GM04504 (cell line): ENCODE measurements around the gene HBE1.
"Not testable (repeated sequence)": the region's sequence is repeated elsewhere in the genome, so short reads cannot be mapped to it uniquely, and the experiment has no call there.

Experiments used
- DNase-seq: peaks from one replicate; pipeline ENCODE4 v3.0.0-alpha.2; 2012; ENCODE audit warnings: low read depth

HBE1 gene

DNA sequence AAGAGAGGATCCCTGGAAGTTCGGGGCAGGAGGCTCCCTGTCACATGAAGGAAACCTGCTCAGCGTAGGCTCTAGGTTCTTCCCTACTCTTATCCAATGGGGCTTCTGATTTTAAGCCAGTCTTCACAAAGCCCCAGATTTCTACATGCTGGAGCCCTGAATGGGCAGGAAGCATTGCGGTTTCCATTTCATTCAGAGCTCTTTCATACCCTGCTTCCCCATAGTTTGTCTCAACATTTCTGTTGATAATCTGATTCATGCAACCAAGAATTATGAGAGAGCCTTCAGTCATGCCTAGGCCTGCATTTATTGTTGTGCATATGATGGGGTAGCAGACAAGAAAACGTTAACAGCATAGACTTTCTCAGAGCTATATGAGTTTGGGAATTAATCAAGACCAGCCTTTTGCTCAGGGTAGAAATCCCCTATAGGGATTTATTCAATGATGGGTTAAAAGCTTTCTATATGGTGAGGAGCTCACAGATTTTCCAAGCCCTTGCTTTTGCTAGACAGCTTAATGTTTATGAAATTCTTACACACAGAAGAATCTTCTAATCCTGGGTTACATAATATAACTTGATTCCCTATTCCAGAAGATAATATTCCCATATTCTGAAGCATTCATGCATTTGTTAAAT, 16.1 kb upstream of the HBE1 start:
- no peak for DNase-seq

DNA sequence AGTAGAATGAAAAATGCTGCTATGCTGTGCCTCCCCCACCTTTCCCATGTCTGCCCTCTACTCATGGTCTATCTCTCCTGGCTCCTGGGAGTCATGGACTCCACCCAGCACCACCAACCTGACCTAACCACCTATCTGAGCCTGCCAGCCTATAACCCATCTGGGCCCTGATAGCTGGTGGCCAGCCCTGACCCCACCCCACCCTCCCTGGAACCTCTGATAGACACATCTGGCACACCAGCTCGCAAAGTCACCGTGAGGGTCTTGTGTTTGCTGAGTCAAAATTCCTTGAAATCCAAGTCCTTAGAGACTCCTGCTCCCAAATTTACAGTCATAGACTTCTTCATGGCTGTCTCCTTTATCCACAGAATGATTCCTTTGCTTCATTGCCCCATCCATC, 14.9 kb upstream of the HBE1 start:
- no peak for DNase-seq

GRCh38 chr11:5283882-5284281, 14.1 kb upstream of the HBE1 start:
- DNase-seq = no peak

GRCh38 chr11:5283086-5283485, 13.3 kb upstream of the HBE1 start:
- no peak for DNase-seq

- DNase-seq = no peak
These were observed 12.9 kb upstream of the HBE1 start for GRCh38 chr11:5282628-5283027.

- DNase-seq = no peak
These were observed 11.9 kb upstream of the HBE1 start for GRCh38 chr11:5281596-5281995.

DNA sequence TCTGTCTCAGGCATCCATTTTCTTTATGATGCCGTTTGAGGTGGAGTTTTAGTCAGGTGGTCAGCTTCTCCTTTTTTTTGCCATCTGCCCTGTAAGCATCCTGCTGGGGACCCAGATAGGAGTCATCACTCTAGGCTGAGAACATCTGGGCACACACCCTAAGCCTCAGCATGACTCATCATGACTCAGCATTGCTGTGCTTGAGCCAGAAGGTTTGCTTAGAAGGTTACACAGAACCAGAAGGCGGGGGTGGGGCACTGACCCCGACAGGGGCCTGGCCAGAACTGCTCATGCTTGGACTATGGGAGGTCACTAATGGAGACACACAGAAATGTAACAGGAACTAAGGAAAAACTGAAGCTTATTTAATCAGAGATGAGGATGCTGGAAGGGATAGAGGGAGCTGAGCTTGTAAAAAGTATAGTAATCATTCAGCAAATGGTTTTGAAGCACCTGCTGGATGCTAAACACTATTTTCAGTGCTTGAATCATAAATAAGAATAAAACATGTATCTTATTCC, 10.9 kb upstream of the HBE1 start:
- DNase-seq = peak; percentile 99

DNA sequence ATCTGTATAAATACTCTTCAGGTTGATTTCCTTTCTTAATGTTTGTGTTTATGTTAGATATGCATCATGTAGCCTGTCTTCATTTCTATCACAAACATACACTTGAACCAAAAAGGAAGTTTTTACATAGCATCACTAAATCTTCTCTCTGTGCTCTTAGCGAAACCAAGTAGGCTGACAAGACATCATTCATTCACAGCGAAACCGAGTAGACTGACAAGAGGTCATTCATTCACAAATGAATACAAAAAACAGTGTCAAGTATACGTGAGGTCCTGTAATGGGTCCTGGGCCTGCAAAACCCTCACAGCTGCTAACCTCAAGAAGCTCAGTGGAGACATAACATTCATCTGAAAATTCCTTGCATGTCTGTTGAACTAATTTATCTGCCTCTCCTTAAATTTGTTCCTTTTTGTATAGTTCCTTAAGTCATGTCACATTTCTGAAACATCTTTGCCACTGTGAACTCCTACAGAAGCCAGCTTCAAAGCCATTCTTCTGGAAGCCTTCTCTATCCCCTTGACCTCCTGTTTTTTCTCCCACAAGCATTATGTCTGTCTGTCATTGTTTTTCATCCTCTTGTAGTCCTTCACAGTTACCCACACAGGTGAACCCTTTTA, 9.8 kb upstream of the HBE1 start:
- DNase-seq = no peak

DNA sequence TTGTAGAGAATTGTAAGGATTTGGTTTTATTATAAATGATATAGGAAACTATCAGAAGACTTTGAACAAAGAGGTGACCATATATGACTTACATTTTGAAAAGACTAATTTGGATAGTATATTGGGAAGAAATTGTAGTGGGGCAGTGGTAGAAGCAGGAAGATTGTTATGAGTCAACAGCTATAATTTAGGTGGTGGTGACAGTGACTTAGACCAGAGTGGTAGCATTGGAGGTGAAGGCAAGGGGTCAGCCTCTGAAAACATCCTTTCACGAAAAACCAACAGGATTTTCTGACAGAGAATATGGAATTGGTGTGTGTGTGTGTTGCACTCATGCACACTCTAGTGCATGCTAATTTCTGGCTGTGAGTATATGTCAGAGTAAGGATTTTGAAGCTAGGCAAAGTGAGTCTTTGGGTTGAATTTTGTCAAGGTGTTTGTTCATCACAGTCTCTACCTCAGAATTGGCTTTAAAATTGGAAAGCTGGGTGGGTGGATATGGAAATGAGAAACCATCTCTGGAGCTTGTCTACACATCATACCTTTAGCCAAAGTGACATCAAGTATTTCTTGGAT, 8.2 kb upstream of the HBE1 start:
- DNase-seq = no peak

DNA sequence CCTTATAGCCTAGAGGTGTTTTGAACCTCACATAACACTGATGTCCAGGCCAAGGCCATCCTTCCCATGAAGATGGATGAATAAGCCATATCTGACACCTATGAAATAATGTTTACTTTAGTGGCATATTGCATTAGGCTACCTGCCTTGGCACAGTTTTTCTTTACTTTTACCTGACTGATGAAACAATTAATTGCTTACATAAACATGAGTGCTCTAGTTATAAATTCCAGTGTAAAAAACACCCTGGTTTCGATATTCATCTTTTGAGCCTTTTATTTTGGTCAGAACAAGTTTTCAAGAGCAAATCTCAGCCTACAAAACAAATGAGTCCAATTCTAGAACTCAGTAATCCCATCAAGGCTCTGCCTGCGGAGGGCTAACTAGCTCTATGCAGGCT, 7.0 kb upstream of the HBE1 start:
- no peak for DNase-seq

DNA sequence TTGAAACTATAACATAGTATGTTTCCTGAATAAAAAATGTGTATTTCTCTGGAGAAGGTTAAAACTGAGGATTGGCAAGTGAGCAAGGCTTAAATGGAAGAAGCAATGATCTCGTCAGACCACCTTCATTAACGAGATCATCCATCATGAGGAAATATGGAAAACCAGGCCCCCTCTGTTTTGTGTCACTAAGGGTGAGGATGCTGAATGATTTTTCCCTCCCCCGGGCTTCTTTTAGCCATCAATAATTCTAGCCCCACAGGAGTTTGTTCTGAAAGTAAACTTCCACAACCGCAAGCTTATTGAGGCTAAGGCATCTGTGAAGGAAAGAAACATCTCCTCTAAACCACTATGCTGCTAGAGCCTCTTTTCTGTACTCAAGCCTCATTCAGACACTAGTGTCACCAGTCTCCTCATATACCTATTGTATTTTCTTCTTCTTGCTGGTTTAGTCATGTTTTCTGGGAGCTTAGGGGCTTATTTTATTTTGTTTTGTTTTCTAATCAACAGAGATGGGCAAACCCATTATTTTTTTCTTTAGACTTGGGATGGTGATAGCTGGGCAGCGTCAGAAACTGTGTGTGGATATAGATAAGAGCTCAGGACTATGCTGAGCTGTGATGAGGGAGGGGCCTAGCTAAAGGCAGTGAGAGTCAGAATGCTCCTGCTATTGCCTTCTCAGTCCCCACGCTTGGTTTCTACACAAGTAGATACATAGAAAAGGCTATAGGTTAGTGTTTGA, 5.8 kb upstream of the HBE1 start:
- no peak for DNase-seq

- no peak for DNase-seq
These were observed 4.7 kb upstream of the HBE1 start for GRCh38 chr11:5274395-5274794.

- DNase-seq = no peak
These were observed 2.8 kb upstream of the HBE1 start for GRCh38 chr11:5272395-5273017.

GRCh38 chr11:5267033-5267563, 2.6 kb downstream of the HBE1 start:
- no peak for DNase-seq

GRCh38 chr11:5266609-5267008, 3.1 kb downstream of the HBE1 start:
- no peak for DNase-seq

DNA sequence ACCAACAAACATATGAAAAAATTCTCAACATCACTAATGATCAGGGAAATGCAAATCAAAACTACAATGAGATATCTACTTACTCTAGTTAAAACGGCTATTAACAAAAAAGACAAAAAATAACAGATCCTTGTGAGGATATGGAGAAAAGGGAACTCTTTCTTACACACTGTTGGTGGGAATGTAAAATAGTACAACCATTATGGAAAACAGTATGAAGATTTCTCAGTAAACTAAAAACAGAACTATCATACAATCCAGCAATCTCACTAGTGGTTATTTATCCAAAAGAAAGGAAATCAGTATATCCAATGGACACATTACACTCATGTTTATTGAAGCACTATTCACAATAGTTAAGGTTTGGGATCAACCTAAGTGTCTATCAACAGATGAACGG, 3.9 kb downstream of the HBE1 start:
- DNase-seq = no peak

DNA sequence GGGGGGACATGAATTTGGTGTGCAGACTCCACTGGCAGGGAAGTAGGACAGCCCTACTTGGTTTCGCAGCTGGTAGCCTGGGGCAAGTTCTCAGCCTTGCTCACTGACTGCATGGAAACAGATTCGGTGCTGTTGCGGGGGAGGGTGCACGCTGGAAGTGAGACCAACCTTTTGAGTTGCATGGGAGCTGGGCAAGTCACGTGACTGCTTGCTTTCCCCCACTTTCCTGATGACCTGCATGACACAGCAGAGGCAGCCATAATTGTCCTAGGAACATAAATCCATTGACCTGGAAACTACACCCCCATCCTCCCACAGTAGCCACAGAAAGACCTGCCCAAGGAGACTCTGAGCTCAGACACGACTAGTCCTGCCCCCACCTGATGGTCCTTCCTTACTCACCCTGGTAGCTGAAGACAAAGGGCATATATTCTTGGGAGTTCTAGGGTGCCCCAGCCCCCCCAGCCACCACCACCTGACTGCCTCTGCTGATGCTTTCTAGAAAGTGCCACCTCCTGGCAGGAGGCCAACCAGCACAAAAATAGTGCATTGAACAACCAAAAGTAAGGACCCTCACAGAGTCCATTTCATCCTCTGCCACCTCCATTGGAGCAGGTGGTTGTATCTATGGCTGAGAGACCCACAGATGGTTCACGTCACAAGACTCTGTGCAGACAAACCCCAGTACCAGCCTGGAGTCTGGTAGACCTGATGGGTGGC, 11.0 kb downstream of the HBE1 start:
- no peak for DNase-seq

DNA sequence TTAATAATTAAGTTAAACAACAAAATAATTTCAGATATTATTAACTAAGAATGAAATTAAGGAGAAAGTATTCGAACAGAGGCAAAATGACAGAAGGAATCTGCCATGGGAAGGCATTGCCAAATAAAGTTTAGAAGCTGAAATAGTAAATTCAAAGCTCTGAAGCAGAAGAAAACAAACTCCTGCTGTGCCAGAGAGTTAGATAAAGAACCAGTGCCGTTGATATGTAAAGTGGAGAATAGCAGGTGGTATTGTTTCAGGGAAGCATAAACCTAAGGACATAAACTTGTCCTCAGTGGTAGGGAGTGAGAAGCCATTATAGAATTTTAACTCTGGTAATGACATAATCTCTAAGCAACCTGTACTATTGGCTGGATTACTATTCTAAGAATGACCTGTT, 12.4 kb downstream of the HBE1 start:
- DNase-seq = no peak

GRCh38 chr11:5254646-5255413, 14.9 kb downstream of the HBE1 start, which contains the start of gene HBG2:
TSS of gene HBG2 (minus strand) at chr11:5254781. CDS start at chr11:5254728, 53 bp downstream.
- not testable (repeated sequence) for DNase-seq

- not testable (repeated sequence) for DNase-seq
These were observed 15.7 kb downstream of the HBE1 start for GRCh38 chr11:5254023-5254422.

- DNase-seq = not testable (repeated sequence)
These were observed 16.3 kb downstream of the HBE1 start for GRCh38 chr11:5253440-5253839.
